T-helper 1 cell treated with Interleukin-12 subunit alpha and Interleukin-12 subunit beta and Interleukin-4 antibody, amounts not matched to agents 30 ng/mL and 1 ng/mL, for 36 hours (primary cell): ENCODE data around the gene USP54. TPM values are rescaled to one million over a fixed set of nuclear protein-coding genes. Genes with fewer than 3 reads are reported as not detected.
"Not testable (repeated sequence)": the region's sequence is repeated elsewhere in the genome, so short reads cannot be mapped to it uniquely, and the experiment has no call there.

ENCODE experiments used
- intact Hi-C: fragments of 100-400 bp; cut with micrococcal nuclease; formaldehyde crosslinking; loops from one replicate; pipeline ENCODE4 v1.15.1; 2024
- total RNA-seq: library from RNA; stranded (reverse); gene quantifications from 2 replicates; pipeline ENCODE4 v1.2.3, GENCODE V29; 2022

USP54 gene, protein sequence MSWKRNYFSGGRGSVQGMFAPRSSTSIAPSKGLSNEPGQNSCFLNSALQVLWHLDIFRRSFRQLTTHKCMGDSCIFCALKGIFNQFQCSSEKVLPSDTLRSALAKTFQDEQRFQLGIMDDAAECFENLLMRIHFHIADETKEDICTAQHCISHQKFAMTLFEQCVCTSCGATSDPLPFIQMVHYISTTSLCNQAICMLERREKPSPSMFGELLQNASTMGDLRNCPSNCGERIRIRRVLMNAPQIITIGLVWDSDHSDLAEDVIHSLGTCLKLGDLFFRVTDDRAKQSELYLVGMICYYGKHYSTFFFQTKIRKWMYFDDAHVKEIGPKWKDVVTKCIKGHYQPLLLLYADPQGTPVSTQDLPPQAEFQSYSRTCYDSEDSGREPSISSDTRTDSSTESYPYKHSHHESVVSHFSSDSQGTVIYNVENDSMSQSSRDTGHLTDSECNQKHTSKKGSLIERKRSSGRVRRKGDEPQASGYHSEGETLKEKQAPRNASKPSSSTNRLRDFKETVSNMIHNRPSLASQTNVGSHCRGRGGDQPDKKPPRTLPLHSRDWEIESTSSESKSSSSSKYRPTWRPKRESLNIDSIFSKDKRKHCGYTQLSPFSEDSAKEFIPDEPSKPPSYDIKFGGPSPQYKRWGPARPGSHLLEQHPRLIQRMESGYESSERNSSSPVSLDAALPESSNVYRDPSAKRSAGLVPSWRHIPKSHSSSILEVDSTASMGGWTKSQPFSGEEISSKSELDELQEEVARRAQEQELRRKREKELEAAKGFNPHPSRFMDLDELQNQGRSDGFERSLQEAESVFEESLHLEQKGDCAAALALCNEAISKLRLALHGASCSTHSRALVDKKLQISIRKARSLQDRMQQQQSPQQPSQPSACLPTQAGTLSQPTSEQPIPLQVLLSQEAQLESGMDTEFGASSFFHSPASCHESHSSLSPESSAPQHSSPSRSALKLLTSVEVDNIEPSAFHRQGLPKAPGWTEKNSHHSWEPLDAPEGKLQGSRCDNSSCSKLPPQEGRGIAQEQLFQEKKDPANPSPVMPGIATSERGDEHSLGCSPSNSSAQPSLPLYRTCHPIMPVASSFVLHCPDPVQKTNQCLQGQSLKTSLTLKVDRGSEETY (N-terminal part only)
- 4.0 and 4.1 TPM in 2 replicates for total RNA-seq

DNA sequence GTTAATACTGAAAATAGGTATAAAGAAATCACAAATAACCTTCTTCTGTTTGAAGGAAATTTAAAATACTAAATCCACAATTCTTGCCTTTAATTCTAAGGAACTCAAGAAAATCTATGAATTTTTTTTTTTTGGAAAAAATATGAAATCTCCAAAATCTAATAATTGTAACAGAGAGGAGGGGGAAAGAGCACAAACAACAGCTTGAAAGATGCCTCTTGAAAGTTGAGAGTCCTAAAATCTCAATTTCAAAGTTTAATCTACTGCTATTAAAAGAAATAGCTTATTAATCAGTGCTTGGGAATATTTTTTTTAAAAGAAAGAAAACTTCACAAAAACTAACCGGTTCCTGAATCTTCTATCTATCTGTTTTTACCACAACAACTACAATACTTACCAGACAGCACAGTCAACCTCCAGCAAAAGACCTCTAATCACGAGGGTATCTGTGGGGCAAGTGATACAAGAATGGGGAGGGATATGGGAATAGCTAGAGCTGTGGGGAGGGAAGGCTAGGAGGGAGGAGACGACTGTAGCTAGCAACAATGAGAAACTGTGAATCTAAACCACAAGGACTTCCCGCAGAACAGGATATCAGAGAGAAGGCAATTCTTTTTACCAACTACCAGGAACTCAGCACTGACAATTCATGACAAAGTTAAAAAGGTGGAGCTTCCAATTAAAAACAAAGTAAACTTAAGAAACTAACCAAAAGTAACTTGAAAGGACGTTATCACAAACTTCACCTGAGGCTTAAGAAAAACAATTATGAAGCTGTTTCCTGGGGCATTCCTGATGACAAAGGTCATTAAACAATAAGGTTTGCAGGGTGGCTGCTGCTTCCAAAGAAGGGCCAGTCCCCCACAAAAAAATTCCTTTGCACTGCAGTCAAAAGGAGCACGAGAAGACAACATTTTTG is at the start of gene USP54:
Gene USP54 (minus strand): TSS at position 462 of the 919 bp plus-strand sequence. CDS start 15,684 bp downstream, outside the sequence.
- intact Hi-C loops = loop anchor here (1.0 kb wide), 3 partner anchors 34 to 62 kb away; no protein-coding TSS in a partner anchor

DNA sequence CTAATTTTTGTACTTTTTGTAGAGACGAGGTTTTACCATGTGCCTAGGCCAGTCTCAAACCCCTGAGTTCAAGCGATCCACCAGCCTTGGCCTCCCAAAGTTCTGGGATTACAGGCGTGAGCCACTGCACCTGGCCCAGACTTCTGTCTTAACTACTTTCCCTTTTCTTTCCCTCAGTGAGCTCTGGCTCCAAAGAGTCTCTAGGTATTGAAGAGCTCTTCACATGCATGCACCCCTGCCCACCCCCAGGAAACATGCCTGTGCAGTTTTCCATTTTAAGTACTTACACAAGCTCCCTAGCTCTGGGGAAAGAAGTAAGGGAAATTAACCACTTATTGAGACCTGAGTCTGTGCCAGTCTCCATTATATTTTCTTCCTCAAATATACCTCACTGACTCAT is 48.1 kb upstream of the USP54 start:
- intact Hi-C loops = no loop called here

DNA sequence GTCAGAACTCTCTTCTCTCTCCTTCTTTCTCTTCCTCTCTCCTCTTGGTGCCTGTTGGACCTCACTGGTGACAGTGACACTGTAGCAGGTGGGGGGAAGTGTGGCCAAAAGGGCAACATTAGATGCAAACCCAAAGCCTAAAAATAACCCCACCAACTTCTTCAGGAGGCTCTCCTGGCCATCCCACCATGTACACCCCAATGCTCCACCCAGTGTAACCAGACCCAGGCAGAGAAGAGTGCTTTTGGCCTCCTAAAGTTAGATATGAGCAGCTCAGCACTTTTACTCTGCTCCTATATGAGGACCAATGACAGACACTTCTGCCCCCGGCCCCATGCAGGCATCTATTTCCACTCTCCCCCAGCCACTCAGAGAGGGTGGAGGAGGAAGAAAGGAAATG is 44.6 kb upstream of the USP54 start:
- intact Hi-C loops = no loop called here

DNA sequence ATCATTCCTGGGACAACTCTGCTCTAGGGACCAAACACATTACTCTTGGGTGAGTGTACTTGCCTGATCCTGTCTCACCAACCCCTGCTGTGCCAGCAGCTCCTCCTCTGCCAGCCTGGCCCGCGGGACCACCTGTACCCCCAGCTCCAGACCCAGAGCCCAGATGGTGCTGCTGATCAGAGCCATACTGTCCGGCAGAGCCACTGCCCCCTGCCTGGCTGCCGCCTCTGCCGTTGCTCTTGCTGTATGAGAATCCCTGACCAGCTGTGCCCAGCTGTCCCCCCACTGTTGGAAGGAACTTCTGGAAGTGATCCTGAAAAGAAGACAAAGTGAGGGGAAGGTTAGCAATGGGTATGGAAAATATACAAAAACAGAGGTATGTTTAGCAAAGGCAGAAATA is 43.3 kb upstream of the USP54 start:
- intact Hi-C loops = no loop called here

DNA sequence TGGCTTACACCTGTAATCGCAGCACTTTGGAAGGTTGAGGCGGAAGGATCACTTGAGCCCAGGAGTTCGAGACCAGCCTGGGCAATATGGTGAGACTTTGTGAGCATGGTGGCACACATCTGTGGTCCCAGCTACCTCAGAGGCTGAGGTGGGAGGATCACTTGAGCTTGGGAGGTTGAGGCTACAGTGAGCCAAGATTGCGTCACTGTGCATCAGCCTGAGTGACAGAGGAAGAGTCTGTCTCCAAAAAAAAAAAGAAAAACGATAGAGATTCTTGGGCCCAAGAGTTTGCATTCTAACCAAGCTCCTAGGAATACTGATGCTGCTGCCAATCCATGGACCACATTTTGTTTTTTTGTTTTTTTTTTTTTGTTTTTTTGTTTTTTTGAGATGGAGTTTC is 38.0 kb upstream of the USP54 start:
- intact Hi-C loops = loop anchor here (5.0 kb wide), 3 partner anchors 143 to 1272 kb away; a partner anchor contains a TSS

DNA sequence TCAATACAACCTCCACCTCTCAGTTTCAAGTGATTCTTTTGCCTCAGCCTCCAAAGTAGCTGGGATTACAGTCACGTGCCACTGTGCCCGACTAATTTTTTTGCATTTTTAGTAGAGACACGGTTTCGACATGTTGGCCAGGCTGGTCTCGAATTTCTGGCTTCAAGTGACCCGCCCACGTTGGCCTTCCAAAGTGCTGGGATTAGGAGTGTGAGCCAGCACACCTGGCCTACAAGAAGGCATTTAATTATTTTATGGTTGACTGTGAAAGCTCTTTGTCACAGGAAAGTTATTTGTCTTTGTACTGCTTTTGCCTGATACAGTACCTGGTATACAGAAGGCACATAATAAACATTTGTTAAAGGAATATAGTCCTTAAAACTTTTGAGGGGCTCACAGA is 37.3 kb upstream of the USP54 start:
- intact Hi-C loops = loop anchor here (5.0 kb wide), 3 partner anchors 144 to 1271 kb away; a partner anchor contains a TSS

DNA sequence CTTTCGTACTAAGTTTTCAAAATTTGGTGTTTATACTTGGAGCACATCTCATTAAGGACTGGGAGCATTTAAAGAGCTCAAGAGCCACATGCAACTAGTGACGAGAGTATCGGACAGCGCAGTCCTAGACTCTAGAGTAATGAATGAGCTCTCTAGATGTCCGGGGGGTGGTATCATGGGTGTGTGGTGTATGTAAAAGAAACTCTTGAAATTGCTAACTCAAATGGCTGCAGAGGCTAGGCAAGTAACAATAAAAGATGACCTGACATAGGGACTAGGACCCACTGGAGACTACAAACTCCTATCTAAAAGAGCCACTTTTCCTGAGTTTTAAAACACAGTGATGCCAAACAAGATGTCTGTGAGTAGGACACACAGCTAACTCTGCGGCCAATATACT is 36.2 kb upstream of the USP54 start:
- intact Hi-C loops = loop anchor here (2.0 to 5.0 kb wide), 4 partner anchors 145 to 1270 kb away; a partner anchor contains a TSS

DNA sequence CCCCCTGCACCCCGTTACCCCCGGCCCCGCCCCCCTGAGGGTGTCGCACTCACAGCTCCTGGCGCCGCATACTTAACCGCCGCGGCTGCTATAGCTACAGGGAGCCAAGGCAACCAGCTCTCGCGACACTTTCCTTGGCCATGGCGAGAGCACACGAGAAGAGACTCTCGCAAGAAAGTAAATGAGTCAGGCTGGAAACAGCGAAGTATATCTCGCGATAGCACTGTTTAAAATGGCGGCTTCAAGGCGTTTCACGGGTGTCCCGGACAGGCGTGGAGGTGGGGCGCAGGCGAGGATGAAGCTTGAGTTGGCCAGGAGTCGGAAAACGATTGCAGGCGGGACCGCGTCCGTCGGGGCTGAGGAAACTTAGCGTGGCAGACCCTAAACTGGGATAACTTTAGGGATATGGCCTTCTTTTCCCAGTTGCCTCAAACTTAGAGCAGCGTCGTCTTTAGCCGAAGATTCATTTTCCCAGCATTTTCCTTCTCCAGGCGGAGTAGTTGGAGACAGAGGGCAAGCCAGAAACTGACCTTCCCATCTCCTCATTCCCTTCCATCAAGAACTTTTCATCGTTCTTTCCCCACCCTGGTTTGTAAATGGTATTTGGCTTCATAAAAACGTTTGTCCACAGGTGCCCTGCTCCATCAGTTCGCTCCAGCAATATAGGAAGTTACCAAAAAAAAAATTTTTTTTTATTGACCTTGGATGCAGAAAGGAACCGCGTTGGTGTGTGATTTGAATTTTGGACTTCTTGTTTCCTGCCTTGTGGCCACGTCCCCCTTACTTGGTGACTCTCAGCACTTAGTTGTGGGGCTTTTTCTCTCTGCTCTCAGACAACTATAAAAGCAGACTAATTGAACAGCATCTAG is 35.0 kb upstream of the USP54 start:
- intact Hi-C loops = loop anchor here (1.0 to 5.0 kb wide), 15 partner anchors 18 to 1269 kb away; partner anchors contain the start of genes ANXA7, CFAP70, MRPS16 and NDST2

DNA sequence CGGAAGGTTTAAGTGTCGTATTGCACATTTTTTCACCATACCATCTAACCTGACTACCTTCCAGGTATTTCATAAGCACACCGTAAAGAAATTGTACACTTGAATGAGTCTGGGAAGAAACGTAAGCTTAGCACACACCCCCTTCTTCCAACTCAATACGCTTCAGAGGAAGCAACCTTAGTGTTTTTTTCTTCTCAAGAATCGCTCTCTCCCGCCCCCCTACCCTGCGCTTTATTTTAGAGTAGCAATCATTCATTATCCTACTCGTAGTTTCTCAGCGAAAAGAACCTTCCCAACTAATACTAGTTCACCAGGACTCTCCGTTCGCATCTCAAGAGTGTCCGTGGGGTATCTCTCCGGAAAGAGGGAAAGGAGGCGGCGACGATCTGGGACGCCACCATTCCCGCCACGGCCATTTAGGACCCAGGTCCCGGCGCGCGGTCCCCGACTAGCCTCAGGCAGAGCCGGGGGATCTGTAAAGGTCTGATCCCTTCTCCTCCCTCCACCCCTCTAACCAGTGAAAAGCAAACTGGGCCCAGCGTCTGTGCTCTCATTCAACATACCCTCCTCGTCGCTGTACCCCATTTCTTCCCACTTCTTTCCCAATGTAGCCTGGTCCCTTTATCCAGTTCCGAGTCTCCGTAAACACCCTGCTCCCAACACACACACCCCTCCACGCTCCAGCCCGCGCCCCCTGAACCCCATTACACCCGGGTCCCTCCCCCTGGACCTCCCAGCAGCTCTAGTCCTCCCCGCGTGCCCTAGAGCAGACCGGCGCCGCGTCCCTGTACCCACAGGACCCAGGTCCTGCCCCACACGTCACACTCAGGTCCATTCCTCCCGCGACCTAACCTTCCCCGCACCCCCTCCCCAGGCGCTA is 34.1 kb upstream of the USP54 start:
- intact Hi-C loops = loop anchor here (1.0 to 5.0 kb wide), 8 partner anchors 34 to 1268 kb away; partner anchors contain the start of genes ANXA7, MRPS16, P4HA1 and USP54

DNA sequence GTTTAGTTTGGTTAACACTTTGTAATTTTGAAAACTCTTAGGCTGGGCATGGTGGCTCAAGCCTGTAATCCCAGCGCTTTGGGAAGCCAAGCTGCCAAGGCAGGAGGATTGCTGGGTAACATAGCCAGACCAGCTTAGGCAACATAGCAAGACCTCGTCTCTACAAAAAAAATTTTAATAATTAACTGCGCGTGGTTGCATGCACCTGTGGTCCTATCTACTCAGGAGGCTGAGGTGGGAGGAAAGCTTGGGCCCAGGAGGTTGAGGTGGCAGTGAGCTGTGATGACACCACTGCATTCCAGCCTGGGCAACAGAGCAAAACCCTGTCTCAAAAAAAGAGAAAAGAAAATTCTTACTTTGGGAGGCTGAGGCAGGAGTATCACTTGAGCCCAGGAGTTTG is 31.9 kb upstream of the USP54 start:
- intact Hi-C loops = no loop called here

DNA sequence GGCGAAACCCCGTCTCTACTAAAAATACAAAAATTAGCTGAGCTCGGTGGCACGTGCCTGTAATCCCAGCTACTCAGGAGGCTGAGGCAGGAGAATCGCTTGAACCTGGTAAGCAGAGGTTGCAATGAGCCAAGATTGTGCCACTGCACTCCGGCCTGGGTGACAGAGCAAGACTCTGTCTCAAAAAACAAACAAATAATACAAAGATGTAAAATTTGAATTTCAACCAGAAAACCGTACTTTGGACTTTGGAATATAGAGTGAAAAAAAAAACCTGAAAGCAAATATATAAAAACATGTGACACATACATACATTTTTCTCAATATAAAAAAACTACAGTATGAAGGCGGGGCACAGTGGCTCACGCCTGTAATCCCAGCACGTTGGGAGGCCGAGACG is 29.8 kb upstream of the USP54 start:
- intact Hi-C loops = not testable (repeated sequence)

DNA sequence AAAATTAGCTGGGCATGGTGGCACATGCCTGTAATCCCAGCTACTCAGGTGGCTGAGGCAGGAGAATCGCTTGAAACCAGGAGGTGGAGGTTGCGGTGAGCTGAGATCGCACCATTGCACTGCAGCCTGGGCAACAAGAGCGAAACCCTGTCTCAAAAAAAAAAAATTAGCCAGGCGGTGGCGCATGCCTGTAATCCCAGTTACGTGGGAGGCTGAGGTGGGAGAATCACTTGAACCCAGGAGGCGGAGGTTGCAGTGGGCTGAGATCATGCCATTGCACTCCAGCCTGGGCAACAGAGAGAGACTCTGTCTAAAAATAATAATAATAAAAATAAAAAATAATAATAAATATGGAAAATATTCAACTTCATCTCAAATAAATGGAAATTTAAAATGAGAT is 26.0 kb upstream of the USP54 start:
- intact Hi-C loops = not testable (repeated sequence)

DNA sequence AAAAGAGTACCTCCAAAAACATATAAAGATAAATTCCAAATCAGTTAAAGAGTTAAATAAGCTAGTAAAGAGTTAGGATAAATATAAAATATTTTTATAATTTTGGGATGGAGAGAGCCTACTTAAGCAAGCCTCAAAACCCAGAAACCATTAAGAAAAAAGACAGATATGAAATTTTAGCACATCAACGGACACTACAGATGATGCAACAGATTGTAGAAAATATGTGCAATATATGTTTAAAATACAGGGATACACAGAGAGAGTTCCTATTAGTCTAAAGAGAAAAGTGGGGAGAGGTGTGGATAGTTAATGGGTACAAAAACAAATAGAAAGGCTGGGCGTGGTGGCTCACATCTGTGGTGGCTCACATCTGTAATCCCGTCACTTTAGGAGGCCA is 23.6 kb upstream of the USP54 start:
- intact Hi-C loops = no loop called here

DNA sequence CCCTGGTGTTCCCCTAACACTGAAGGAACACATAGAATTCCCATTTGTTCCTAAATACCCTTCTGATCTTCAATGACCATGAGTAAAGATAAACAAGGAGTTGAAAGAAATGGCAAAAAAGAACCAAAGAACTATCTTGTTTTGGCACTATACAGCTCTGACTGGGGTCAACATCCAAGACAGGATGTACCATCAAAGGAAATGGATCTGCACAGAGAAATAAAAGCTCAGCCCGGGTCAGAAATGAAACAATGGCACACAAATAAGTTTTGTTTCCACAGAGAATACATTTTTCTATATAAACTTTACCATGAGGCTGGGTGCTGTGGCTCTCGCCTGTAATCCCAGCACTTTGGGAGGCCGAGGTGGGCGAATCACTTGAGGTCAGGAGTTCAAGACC is 18.0 kb upstream of the USP54 start:
- intact Hi-C loops = no loop called here

DNA sequence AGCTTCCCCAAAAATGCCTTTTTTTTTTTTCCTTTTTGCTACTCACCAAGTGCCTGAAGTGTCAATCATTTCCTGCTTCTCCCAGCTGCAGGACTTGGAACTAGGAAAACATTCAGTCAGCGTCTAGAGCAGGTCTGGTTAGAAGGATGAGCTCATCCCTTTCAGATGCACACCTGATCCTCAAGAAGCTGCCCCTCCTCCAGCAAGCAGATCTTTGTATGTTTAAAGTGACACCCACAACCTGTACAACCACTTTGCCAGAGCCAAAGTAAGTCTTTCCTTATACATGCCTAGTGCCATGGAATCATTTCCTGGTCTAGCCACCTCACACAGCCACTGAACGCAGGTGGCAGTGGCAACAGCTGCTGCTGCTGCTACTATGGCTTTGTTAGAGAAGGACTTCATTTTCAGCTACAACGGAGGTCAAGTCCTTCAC is 10.4 kb upstream of the USP54 start:
- intact Hi-C loops = no loop called here

DNA sequence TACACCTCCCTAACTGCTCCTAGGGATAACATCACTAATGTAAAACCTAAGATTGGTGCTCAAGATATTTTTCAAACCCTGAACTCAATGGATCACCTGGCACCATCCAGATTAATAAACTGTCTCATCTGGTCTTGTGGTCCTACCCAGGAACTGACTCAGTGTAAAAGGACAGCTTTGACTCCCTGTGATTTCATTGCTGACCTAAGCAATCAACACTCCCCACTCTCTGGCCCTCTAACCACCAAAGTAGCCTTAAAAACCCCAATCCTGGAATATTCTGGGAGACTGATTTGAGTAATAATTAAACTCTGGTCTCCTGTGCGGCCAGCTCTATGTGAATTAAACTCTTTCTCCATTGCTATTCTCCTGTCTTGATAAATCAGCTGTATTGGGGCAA is 6.2 kb upstream of the USP54 start:
- intact Hi-C loops = no loop called here

DNA sequence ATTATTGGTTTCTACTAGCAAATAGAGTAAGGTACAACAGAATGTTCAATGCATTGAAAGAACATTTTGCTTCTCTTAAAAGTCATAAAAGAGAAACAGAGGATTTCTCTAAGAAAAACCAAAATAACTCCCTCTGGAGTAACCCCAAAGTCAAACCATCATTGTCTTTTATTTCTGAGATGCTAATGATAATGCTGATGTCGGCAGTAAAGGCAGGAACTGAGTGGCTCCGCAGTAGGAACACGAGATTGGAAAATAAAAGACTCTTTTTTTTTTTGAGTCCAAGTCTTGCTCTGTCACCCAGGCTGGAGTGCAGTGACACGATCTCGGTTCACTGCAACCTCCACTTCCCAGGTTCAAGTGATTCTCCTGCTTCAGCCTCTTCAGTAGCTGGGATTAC is 2.7 kb upstream of the USP54 start:
- intact Hi-C loops = no loop called here

DNA sequence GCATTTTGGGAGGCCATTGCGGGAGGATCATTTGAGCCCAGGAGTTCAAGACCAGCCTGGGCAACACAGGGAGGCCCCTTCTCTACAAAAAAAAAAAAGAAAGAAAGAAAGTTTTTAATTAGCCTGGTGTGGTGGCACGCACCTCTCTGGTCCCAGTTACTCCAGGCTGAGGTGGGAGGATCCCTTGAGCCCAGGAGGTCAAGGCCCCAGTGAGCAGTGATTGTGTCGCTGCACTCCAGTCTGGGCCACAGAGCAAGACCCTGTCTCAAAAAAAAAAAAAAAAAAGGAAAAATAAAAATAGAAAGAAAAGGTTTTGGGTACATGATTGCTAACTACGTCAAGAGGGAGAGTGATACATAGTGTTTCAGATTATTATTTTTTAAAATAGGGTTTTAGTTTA is 2.0 kb upstream of the USP54 start:
- intact Hi-C loops = no loop called here
